ENCODE measurements around the gene ZNF598. TPM values are rescaled to one million over a fixed set of nuclear protein-coding genes. Genes with fewer than 3 reads are reported as not detected.

ZNF598 gene
- total and polyA plus RNA-seq, 4 donors, result 2.7 to 28.4 (median 16.2) TPM

DNA sequence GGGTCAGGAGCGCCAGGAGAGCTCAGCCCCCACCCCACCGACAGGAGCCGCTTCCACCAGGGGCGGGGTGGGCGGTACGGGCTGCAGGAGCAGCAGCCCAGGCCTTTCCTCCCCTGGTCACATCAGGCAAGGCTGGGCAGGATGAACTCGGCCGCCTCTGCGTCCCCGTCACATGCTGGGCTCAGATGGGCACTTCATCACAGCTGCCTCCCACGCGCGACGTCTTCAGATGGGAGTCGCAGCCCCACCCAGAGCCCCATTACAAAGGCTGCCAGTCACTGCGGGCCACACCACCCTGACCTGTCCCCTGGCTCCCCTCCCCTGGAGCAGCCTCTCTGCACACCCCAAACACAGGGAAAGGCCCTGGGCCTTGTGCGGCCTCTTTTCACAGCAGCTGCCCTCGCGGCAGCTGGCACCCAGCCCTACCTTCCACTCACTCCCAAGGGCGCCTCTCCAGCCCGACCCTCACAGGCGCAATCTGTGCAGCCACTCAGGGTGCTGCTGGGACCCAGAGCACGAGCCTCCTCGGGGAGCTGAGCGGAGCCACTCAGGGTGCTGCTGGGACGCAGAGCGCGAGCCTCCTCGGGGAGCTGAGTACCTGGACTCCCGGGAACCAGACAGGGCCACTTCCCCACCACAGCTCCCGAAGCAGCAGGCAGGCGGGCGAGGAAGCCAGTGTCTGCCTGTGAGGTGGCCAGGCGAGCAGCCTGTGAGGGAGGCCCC, 4.7 kb downstream of the ZNF598 start:
- H3K27me3 ChIP-seq (ENCODE audit: control insufficient read depth in 4 of 4, insufficient read depth in 4 of 4, low read length in 3 of 4), result no peaks in the 10 kb centered on the region
- H3K36me3 ChIP-seq (ENCODE audit: control insufficient read depth in 4 of 4, insufficient read depth in 3 of 4, low read depth in 1 of 4, low read length in 3 of 4), result peaks cover 14 to 34% (median 15%) of the 10 kb centered on the region in 4 donors
- WGBS, result 82% methylated on average over 34 of the region's 34 CpGs
- no peak overlapping the region for H3K9ac ChIP-seq (ENCODE audit: low read depth in 1 of 2, low read length in 2 of 2)
- H3K4me3 ChIP-seq (ENCODE audit: low read depth in 1 of 3, low read length in 3 of 3), result no peak overlapping the region
- no peak overlapping the region for H3K27ac ChIP-seq (ENCODE audit: low read depth in 1 of 2, low read length in 2 of 2)
- DNase-seq (ENCODE audit: low spot score), result no peak
- TF ChIP-seq TAF1 (conservative IDR thresholded peaks at IDR 0.05) (no peak), REST (IDR thresholded peaks at IDR 0.05) (no peak), EGR1 (IDR thresholded peaks at IDR 0.05; ENCODE audit: low read depth in 2 of 2) (no peak), GABPA (IDR thresholded peaks at IDR 0.05 in 1 of 2, conservative IDR thresholded peaks at IDR 0.05 in 1 of 2) (no peak), SP1 (IDR thresholded peaks at IDR 0.05) (no peak), JUND (IDR thresholded peaks at IDR 0.05) (no peak), YY1 (IDR thresholded peaks at IDR 0.05) (no peak), RAD21 (IDR thresholded peaks at IDR 0.05) (no peak), NR2F2 (IDR thresholded peaks at IDR 0.05) (no peak), HNF4A (conservative IDR thresholded peaks at IDR 0.05) (no peak), HNF4G (IDR thresholded peaks at IDR 0.05) (no peak), ZBTB33 (IDR thresholded peaks at IDR 0.05) (no peak), FOXA1 (IDR thresholded peaks at IDR 0.05) (no peak), FOXA2 (IDR thresholded peaks at IDR 0.05) (no peak)
- TF ChIP-seq, protein P1, sequence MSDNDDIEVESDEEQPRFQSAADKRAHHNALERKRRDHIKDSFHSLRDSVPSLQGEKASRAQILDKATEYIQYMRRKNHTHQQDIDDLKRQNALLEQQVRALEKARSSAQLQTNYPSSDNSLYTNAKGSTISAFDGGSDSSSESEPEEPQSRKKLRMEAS (IDR thresholded peaks at IDR 0.05), result no peak
- TF ChIP-seq, protein P2, sequence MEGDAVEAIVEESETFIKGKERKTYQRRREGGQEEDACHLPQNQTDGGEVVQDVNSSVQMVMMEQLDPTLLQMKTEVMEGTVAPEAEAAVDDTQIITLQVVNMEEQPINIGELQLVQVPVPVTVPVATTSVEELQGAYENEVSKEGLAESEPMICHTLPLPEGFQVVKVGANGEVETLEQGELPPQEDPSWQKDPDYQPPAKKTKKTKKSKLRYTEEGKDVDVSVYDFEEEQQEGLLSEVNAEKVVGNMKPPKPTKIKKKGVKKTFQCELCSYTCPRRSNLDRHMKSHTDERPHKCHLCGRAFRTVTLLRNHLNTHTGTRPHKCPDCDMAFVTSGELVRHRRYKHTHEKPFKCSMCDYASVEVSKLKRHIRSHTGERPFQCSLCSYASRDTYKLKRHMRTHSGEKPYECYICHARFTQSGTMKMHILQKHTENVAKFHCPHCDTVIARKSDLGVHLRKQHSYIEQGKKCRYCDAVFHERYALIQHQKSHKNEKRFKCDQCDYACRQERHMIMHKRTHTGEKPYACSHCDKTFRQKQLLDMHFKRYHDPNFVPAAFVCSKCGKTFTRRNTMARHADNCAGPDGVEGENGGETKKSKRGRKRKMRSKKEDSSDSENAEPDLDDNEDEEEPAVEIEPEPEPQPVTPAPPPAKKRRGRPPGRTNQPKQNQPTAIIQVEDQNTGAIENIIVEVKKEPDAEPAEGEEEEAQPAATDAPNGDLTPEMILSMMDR (IDR thresholded peaks at IDR 0.05; ENCODE audit: low read depth, low read length, missing input control), result no peak
- TF ChIP-seq, protein P3, sequence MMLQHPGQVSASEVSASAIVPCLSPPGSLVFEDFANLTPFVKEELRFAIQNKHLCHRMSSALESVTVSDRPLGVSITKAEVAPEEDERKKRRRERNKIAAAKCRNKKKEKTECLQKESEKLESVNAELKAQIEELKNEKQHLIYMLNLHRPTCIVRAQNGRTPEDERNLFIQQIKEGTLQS (IDR thresholded peaks at IDR 0.05), result no peak
- no peaks in the 10 kb centered on the region for H3K9me3 ChIP-seq (ENCODE audit: control insufficient read depth in 4 of 4, low read length in 3 of 4)
- H3K4me1 ChIP-seq (ENCODE audit: control insufficient read depth in 4 of 4, insufficient read depth in 4 of 4, low read length in 3 of 4), result peaks cover 36 to 52% (median 46%) of the 10 kb centered on the region in 4 donors
